Astrocyte (in vitro differentiated cells and primary cell): Measurements from ENCODE around the gene HMCES.

Experiments
- EZH2 ChIP-seq: IDR thresholded peaks from 2 replicates; pipeline ENCODE4 v1.6.1; 2012; ENCODE audit warnings: mild to moderate bottlenecking, low read length, inconsistent platforms; ENCODE audit not compliant: insufficient read depth
- TF ChIP-seq, protein P1 (sequence below): IDR thresholded peaks from 2 replicates; pipeline ENCODE4 v1.5.1; 2011; ENCODE audit warnings: low read depth, mild to moderate bottlenecking, inconsistent platforms, low read length, moderate library complexity; ENCODE audit not compliant: insufficient read depth

DNA sequence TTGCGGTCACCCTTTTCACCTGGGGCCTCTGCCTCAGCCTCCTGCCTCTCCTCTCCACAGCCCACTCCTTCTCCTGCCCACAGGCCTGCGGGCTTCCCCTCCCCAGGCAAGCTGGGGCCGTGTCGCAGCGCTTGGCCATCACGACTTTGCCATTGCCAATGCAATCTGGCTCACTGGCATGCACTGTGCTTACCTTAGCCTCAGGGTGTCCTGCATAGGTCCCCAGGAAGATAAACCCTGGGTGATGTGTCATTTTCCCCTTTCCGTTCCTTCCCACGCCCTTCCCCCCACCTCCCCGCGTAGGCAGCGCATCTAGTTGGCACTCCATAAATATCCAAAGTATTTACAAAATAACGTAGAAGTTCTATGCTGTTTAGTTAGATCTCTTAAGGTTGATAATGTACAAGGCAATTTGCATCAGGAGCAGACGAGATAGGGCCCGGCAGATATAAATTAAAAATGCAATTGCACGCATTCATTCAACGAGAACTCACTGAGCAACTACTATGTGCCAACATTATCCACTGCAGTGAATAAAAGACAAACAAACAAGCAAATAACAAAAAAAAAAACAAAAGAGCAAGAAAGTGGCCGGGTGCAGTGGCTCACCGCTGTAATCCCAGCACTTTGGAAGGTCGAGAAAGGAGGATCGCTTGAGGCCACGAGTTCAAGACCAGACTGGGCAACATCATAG, 30.2 kb upstream of the HMCES start:
- TF ChIP-seq, protein P1, sequence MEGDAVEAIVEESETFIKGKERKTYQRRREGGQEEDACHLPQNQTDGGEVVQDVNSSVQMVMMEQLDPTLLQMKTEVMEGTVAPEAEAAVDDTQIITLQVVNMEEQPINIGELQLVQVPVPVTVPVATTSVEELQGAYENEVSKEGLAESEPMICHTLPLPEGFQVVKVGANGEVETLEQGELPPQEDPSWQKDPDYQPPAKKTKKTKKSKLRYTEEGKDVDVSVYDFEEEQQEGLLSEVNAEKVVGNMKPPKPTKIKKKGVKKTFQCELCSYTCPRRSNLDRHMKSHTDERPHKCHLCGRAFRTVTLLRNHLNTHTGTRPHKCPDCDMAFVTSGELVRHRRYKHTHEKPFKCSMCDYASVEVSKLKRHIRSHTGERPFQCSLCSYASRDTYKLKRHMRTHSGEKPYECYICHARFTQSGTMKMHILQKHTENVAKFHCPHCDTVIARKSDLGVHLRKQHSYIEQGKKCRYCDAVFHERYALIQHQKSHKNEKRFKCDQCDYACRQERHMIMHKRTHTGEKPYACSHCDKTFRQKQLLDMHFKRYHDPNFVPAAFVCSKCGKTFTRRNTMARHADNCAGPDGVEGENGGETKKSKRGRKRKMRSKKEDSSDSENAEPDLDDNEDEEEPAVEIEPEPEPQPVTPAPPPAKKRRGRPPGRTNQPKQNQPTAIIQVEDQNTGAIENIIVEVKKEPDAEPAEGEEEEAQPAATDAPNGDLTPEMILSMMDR, result no peak
- no peak for TF ChIP-seq EZH2
